Activated CD8-positive, alpha-beta T cell treated with anti-CD3 and anti-CD28 coated beads, Interleukin-2, amount 10 ng/mL, durations not matched to agents 7 days and 5 days (primary cell): ENCODE results near the gene PHYHIPL. TPM values are rescaled to one million over a fixed set of nuclear protein-coding genes. Genes with fewer than 3 reads are reported as not detected.

Source experiments
- ATAC-seq: fragments of 150-1000 bp; cut with Tn5 transposase; one replicate; pipeline ENCODE4 v1.10.0; 2021; ENCODE audit warnings: moderate library complexity
- CTCF ChIA-PET: fragments of 350-600 bp; sonication (Branson Sonifier 250); formaldehyde crosslinking; loops from one replicate; lab custom pipeline; 2021; ENCODE audit warnings: antibody characterized with exemption; lab: Charles Lee
- POLR2A ChIA-PET: fragments of 350-600 bp; sonication (Branson Sonifier 250); formaldehyde crosslinking; loops from one replicate; lab custom pipeline; 2021; ENCODE audit warnings: antibody characterized with exemption; lab: Charles Lee
- DNase-seq: peaks from one replicate; pipeline ENCODE4 v3.0.0-alpha.2; 2020
- H3K27ac Mint-ChIP-seq: one replicate; pipeline ENCODE4 v1.8.0; 2021; ENCODE audit warnings: mild to moderate bottlenecking, mixed read lengths
- H3K27me3 Mint-ChIP-seq: one replicate; pipeline ENCODE4 v1.8.0; 2021; ENCODE audit warnings: low read depth, mixed read lengths
- H3K36me3 Mint-ChIP-seq: one replicate; pipeline ENCODE4 v1.8.0; 2021; ENCODE audit warnings: low read depth, mixed read lengths
- H3K4me1 Mint-ChIP-seq: one replicate; pipeline ENCODE4 v1.8.0; 2021; ENCODE audit warnings: low read depth, mixed read lengths
- H3K4me3 Mint-ChIP-seq: one replicate; pipeline ENCODE4 v1.8.0; 2021; ENCODE audit warnings: mild to moderate bottlenecking, mixed read lengths
- H3K9me3 Mint-ChIP-seq: one replicate; pipeline ENCODE4 v1.8.0; 2022; ENCODE audit warnings: mixed read lengths; ENCODE audit not compliant: insufficient read depth
- total RNA-seq, 2 experiments: library from RNA; stranded (reverse); gene quantifications; one replicate each; pipeline ENCODE4 v1.2.3, GENCODE V29; 2021

PHYHIPL gene
- total RNA-seq, 2 experiments from 2014 or later, result not detected

GRCh38 chr10:59167512-59167911, 8.9 kb upstream of the PHYHIPL start:
- POLR2A ChIA-PET, result no interaction called here
- DNase-seq, result no peak
- Mint-ChIP-seq H3K4me3 (no peak overlapping the region), H3K9me3 (no peaks in the 10 kb centered on the region), H3K27me3 (no peaks in the 10 kb centered on the region), H3K27ac (no peak overlapping the region), H3K36me3 (no peaks in the 10 kb centered on the region), H3K4me1 (no peaks in the 10 kb centered on the region)
- CTCF ChIA-PET, result no interaction called here
- ATAC-seq, result no peak

DNA sequence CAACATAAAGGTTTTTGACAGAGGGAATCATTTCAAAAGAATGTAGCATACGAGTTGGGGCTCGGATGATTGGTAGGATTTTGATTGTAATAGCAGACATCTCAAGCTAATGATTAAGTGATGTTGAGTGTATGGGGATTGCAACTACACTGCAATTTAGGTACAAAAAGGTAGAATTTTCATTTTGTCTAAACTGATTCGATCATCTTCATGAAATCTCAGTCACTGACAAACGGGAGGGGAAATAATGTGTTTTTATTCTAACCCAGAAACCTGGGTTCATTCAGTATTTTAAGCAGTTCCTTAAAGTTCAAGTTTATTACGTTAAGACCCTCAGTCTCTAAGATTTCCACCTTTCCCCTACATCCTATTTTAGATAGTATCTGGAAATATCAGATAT, 3.9 kb upstream of the PHYHIPL start:
- DNase-seq, result no peak
- CTCF ChIA-PET, result no interaction called here
- Mint-ChIP-seq H3K9me3 (peaks cover 4% of the 10 kb centered on the region), H3K4me3 (no peak overlapping the region), H3K27me3 (peaks cover 12% of the 10 kb centered on the region), H3K4me1 (peaks cover 4% of the 10 kb centered on the region), H3K36me3 (peaks cover 4% of the 10 kb centered on the region), H3K27ac (no peak overlapping the region)
- no peak for ATAC-seq
- POLR2A ChIA-PET, result no interaction called here

GRCh38 chr10:59173414-59173813, 3.0 kb upstream of the PHYHIPL start:
- ChIA-PET CTCF (no interaction called here), POLR2A (no interaction called here)
- DNase-seq (no peak), ATAC-seq (no peak)
- peaks cover 5% of the 10 kb centered on the region for H3K9me3 Mint-ChIP-seq
- H3K4me3 Mint-ChIP-seq, result no peak overlapping the region
- no peak overlapping the region for H3K27ac Mint-ChIP-seq
- H3K4me1 Mint-ChIP-seq, result peaks cover 4% of the 10 kb centered on the region
- H3K27me3 Mint-ChIP-seq, result peaks cover 13% of the 10 kb centered on the region
- peaks cover 4% of the 10 kb centered on the region for H3K36me3 Mint-ChIP-seq

DNA sequence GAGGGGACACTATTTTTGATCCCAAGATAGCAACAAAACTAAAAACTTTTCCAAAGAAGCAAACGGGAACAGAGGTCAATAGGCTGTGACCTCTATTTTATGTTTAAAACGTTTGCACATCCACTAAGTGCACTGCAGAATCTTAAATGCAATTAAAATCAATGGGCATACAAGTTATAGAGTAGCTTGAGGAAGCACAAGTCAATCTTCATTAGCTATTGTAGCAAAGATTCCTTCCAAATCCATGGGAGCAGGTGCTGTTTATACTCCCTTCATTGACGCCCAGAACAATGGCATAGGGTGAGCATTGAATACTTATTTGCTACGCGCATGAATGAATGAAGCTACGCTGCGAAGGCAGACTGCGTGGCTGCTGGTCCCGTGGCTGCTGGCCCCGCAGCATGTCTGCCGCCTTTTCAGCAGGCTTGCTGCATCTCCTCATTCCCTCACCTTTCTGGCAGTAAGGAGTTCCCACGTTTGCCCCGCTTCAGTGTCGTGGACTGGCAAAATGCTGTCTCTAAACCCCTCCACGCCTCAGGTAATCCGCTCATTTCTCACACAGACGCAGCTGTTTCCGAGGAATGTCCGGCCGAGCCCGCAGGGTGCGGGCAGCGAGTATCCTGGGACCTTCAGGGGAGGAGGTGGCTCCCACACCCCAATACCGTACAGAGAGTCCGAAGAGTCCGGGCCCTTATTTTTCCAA, 754 bp upstream of the PHYHIPL start:
- Mint-ChIP-seq H3K27ac (no peak overlapping the region), H3K27me3 (peaks cover 13% of the 10 kb centered on the region), H3K36me3 (peaks cover 4% of the 10 kb centered on the region), H3K4me3 (no peak overlapping the region), H3K4me1 (peaks cover 4% of the 10 kb centered on the region), H3K9me3 (peaks cover 5% of the 10 kb centered on the region)
- CTCF ChIA-PET, result no interaction called here
- ATAC-seq, result no peak
- POLR2A ChIA-PET, result no interaction called here
- DNase-seq, result no peak

- H3K27ac Mint-ChIP-seq, result peak overlapping the region; percentile 11
- peak overlapping the region; percentile 43 for H3K4me3 Mint-ChIP-seq
- ATAC-seq, result no peak
- CTCF ChIA-PET, result no interaction called here
- H3K9me3 Mint-ChIP-seq, result peaks cover 5% of the 10 kb centered on the region
- H3K36me3 Mint-ChIP-seq, result peaks cover 4% of the 10 kb centered on the region
- H3K27me3 Mint-ChIP-seq, result peaks cover 13% of the 10 kb centered on the region
- POLR2A ChIA-PET, result no interaction called here
- no peak for DNase-seq
- H3K4me1 Mint-ChIP-seq, result peaks cover 4% of the 10 kb centered on the region
Measured at GRCh38 chr10:59177031-59177797, 771 bp downstream of the PHYHIPL start.

GRCh38 chr10:59177836-59178235, 1.4 kb downstream of the PHYHIPL start:
- POLR2A ChIA-PET, result no interaction called here
- Mint-ChIP-seq H3K27me3 (peaks cover 13% of the 10 kb centered on the region), H3K4me3 (no peak overlapping the region), H3K27ac (no peak overlapping the region), H3K36me3 (peaks cover 4% of the 10 kb centered on the region), H3K4me1 (peaks cover 4% of the 10 kb centered on the region), H3K9me3 (peaks cover 5% of the 10 kb centered on the region)
- ATAC-seq (no peak), DNase-seq (no peak)
- CTCF ChIA-PET, result no interaction called here

DNA sequence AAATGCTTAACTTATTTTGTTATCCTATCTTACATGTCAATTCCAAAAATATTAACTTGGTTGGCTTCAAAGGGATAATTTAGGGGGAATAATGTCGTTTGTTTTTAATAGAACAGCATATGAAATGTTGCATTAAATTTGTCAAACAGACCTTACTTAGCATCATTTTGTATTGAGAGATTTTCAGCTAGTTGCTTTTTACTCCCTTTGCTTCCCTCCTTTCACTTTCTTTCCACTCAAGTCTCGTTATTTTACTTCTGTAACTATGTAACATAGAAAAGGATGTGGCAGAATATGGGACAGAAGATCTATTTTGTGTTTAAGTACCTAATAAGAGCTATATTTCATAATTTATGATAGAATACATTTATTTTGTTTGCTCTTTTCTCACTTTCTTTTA, 2.6 kb downstream of the PHYHIPL start:
- Mint-ChIP-seq H3K27me3 (peaks cover 13% of the 10 kb centered on the region), H3K36me3 (peaks cover 4% of the 10 kb centered on the region), H3K27ac (no peak overlapping the region), H3K4me1 (peaks cover 4% of the 10 kb centered on the region), H3K9me3 (peaks cover 5% of the 10 kb centered on the region), H3K4me3 (no peak overlapping the region)
- ATAC-seq (no peak), DNase-seq (no peak)
- POLR2A ChIA-PET, result no interaction called here
- CTCF ChIA-PET, result no interaction called here

DNA sequence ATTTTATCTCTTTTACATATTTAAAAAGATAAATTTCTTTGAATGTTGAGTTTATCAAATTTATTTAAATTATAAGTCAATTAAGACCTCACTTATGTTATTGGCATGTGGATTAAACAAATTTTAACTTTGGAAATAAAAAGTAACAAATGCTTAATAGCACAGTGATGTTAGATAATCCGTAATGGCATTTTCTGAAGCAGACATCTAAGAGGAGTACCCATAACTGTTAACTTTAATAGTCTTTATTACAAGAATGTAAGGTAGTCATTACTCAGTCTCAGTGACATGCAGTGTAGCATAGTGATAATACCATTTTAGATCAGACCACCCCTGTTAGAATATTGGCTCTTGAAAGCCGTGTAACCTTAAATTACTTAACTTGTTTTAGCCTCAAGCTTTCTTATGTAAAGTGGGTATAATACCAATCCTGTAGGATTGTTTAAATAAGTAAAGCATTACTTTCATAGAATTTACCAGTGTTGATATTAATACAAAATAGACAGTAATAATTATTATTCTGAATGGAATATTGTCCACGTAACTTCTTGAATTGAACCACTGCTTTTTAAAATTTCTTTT, 4.3 kb downstream of the PHYHIPL start:
- H3K4me3 Mint-ChIP-seq, result no peak overlapping the region
- POLR2A ChIA-PET, result interaction anchor here (0.6 kb wide), 1 partner anchor 63 kb away, joined by 3 read pairs; no protein-coding TSS in a partner anchor
- peaks cover 10% of the 10 kb centered on the region for H3K27me3 Mint-ChIP-seq
- ATAC-seq, result no peak
- peaks cover 4% of the 10 kb centered on the region for H3K36me3 Mint-ChIP-seq
- CTCF ChIA-PET, result no interaction called here
- H3K9me3 Mint-ChIP-seq, result peaks cover 5% of the 10 kb centered on the region
- no peak overlapping the region for H3K27ac Mint-ChIP-seq
- no peak for DNase-seq
- peaks cover 4% of the 10 kb centered on the region for H3K4me1 Mint-ChIP-seq

- H3K9me3 Mint-ChIP-seq, result peaks cover 5% of the 10 kb centered on the region
Measured at GRCh38 chr10:59181668-59182067, 5.2 kb downstream of the PHYHIPL start.

GRCh38 chr10:59190332-59190731, 13.9 kb downstream of the PHYHIPL start:
- ATAC-seq (no peak), DNase-seq (no peak)
- no peaks in the 10 kb centered on the region for H3K36me3 Mint-ChIP-seq
- no peak overlapping the region for H3K4me3 Mint-ChIP-seq
- CTCF ChIA-PET, result no interaction called here
- POLR2A ChIA-PET, result no interaction called here
- H3K27me3 Mint-ChIP-seq, result no peaks in the 10 kb centered on the region
- no peak overlapping the region for H3K27ac Mint-ChIP-seq
- H3K9me3 Mint-ChIP-seq, result no peaks in the 10 kb centered on the region
- no peaks in the 10 kb centered on the region for H3K4me1 Mint-ChIP-seq

More at GRCh38 chr10:59181668-59182067, 5.2 kb downstream of the PHYHIPL start:
- H3K4me1 Mint-ChIP-seq, result peaks cover 4% of the 10 kb centered on the region
- H3K27ac Mint-ChIP-seq, result no peak overlapping the region
- DNase-seq, result no peak
- no peak overlapping the region for H3K4me3 Mint-ChIP-seq
- CTCF ChIA-PET, result no interaction called here
- peaks cover 6% of the 10 kb centered on the region for H3K27me3 Mint-ChIP-seq
- no peak for ATAC-seq
- peaks cover 4% of the 10 kb centered on the region for H3K36me3 Mint-ChIP-seq
- POLR2A ChIA-PET, result no interaction called here

- DNase-seq, result no peak
- Mint-ChIP-seq H3K27ac (no peak overlapping the region), H3K4me1 (no peaks in the 10 kb centered on the region), H3K27me3 (no peaks in the 10 kb centered on the region), H3K4me3 (no peak overlapping the region), H3K36me3 (no peaks in the 10 kb centered on the region), H3K9me3 (peaks cover 5% of the 10 kb centered on the region)
- POLR2A ChIA-PET, result no interaction called here
- no peak for ATAC-seq
- CTCF ChIA-PET, result no interaction called here
Measured at GRCh38 chr10:59206204-59206720, 29.8 kb downstream of the PHYHIPL start.

GRCh38 chr10:59212301-59212798, 35.9 kb downstream of the PHYHIPL start:
- no peak overlapping the region for H3K27ac Mint-ChIP-seq

More at GRCh38 chr10:59212301-59212798, 35.9 kb downstream of the PHYHIPL start:
- CTCF ChIA-PET, result no interaction called here
- POLR2A ChIA-PET, result no interaction called here
- no peaks in the 10 kb centered on the region for H3K9me3 Mint-ChIP-seq
- H3K4me3 Mint-ChIP-seq, result no peak overlapping the region
- ATAC-seq (no peak), DNase-seq (no peak)
- no peaks in the 10 kb centered on the region for H3K27me3 Mint-ChIP-seq
- no peaks in the 10 kb centered on the region for H3K36me3 Mint-ChIP-seq
- no peaks in the 10 kb centered on the region for H3K4me1 Mint-ChIP-seq
